GM12878 (cell line): Measurements from ENCODE around the gene HPSE2. TPM values are rescaled to one million over a fixed set of nuclear protein-coding genes. Genes with fewer than 3 reads are reported as not detected.

Source experiments
- ATAC-seq: fragments of 200-7000 bp; cut with Tn5 transposase; 3 replicates; pipeline ENCODE4 v1.9.1; 2020; ENCODE audit warnings: mild to moderate bottlenecking, moderate library complexity
- BruUV-seq: library from RNA; stranded (reverse); fragments of 400-500 nt; replicated peaks from 2 replicates; lab custom pipeline; 2021; lab: Mats Ljungman, UMichigan
- CTCF ChIA-PET: fragments of 300-600 bp; sonication (Branson Sonifier 250); formaldehyde crosslinking; extraction: SDS; loops from one replicate; lab custom pipeline; 2021; ENCODE audit warnings: inconsistent platforms; lab: Yijun Ruan, JAX
- POLR2A ChIA-PET: fragments of 350-600 bp; formaldehyde crosslinking; extraction: SDS; loops from one replicate; lab custom pipeline; 2021; ENCODE audit warnings: inconsistent platforms; lab: Charles Lee
- RAD21 ChIA-PET: fragments of 300-600 bp; sonication (Branson Sonifier 250); formaldehyde crosslinking; loops from one replicate; lab custom pipeline; 2023; ENCODE audit warnings: antibody characterized with exemption; ENCODE audit not compliant: unreplicated experiment; lab: Charles Lee
- SMC1A ChIA-PET: fragments of 300-600 bp; sonication (Branson Sonifier 250); formaldehyde crosslinking; loops from one replicate; lab custom pipeline; 2023; ENCODE audit not compliant: unreplicated experiment, uncharacterized antibody; lab: Charles Lee
- DNase-seq: peaks from one replicate; pipeline ENCODE4 v3.0.0-alpha.2; 2011; ENCODE audit warnings: low read depth, low spot score
- FAIRE-seq: peaks from 3 replicates; lab custom pipeline; 2011; peaks lifted over from hg19 to GRCh38; lab: Jason Lieb, UNC
- H2AFZ ChIP-seq: 2 replicates; pipeline ENCODE4 v1.6.0; 2011; ENCODE audit warnings: low read depth, low read length, control low read depth; ENCODE audit not compliant: control insufficient read depth
- H3K27ac ChIP-seq: 2 replicates; pipeline ENCODE4 v1.5.1; 2011; ENCODE audit warnings: control low read depth; ENCODE audit not compliant: control insufficient read depth, insufficient read depth
- H3K27me3 ChIP-seq, 2 experiments: replicated peaks in 1 of 2; 2 replicates each; pipeline versions ENCODE4 v1.6.0 to v1.6.1; 2011; ENCODE audit warnings: low read length in 1 of 2; ENCODE audit not compliant: control insufficient read depth in 2 of 2, insufficient read depth in 2 of 2
- H3K36me3 ChIP-seq, 2 experiments: 2 replicates each; pipeline ENCODE4 v1.5.1; 2011; ENCODE audit warnings: low read length in 1 of 2; ENCODE audit not compliant: control insufficient read depth in 2 of 2, insufficient read depth in 2 of 2
- H3K4me1 ChIP-seq: 2 replicates; pipeline ENCODE4 v1.6.1; 2011; ENCODE audit warnings: mild to moderate bottlenecking, low read length, moderate library complexity, mixed read lengths; ENCODE audit not compliant: control insufficient read depth, insufficient read depth
- H3K4me2 ChIP-seq: 2 replicates; pipeline ENCODE4 v1.6.0; 2011; ENCODE audit warnings: control low read depth; ENCODE audit not compliant: control insufficient read depth, insufficient read depth
- H3K4me3 ChIP-seq: fragments of 200-600 bp; sonication (generic); 2 replicates; pipeline ENCODE4 v1.5.1; 2016
- H3K79me2 ChIP-seq: 2 replicates; pipeline ENCODE4 v1.6.0; 2011; ENCODE audit warnings: low read length; ENCODE audit not compliant: control insufficient read depth, insufficient read depth
- H3K9ac ChIP-seq: 2 replicates; pipeline ENCODE4 v1.8.0; 2011; ENCODE audit warnings: low read length, control low read depth, mixed read lengths; ENCODE audit not compliant: control insufficient read depth, insufficient read depth
- H3K9me3 ChIP-seq: replicated peaks from 3 replicates; pipeline ENCODE4 v1.5.1; 2011; ENCODE audit warnings: mild to moderate bottlenecking, low read length; ENCODE audit not compliant: control insufficient read depth, insufficient read depth
- H4K20me1 ChIP-seq: 2 replicates; pipeline ENCODE4 v1.6.0; 2011; ENCODE audit not compliant: control insufficient read depth, insufficient read depth
- ATF2 ChIP-seq: IDR thresholded peaks from 2 replicates; pipeline ENCODE4 v1.6.1; 2012; ENCODE audit warnings: low read length, inconsistent platforms
- BMI1 ChIP-seq: fragments of 450-650 bp; IDR thresholded peaks from 2 replicates; pipeline ENCODE4 v1.6.1; 2016; ENCODE audit warnings: mild to moderate bottlenecking, moderate library complexity, borderline replicate concordance
- CREM ChIP-seq: IDR thresholded peaks from 2 replicates; pipeline ENCODE4 v1.6.1; 2014; ENCODE audit warnings: antibody characterized with exemption, low read depth
- ESRRA ChIP-seq: IDR thresholded peaks from 2 replicates; pipeline ENCODE4 v1.6.1; 2012; ENCODE audit warnings: mild to moderate bottlenecking, low read length, improper control_type of control experiment
- EZH2 ChIP-seq: IDR thresholded peaks from 2 replicates; pipeline ENCODE4 v1.6.1; 2012; ENCODE audit warnings: low read depth, mild to moderate bottlenecking, control low read depth, inconsistent platforms, low read length, borderline replicate concordance; ENCODE audit not compliant: control insufficient read depth
- FOXK2 ChIP-seq: fragments of 450-650 bp; IDR thresholded peaks from 2 replicates; pipeline ENCODE4 v1.6.1; 2017; ENCODE audit warnings: mild to moderate bottlenecking, moderate library complexity
- FOXM1 ChIP-seq: IDR thresholded peaks from 2 replicates; pipeline ENCODE4 v1.6.1; 2012; ENCODE audit warnings: low read depth, mild to moderate bottlenecking, inconsistent platforms, low read length, moderate library complexity
- GABPA ChIP-seq: IDR thresholded peaks from 2 replicates; pipeline ENCODE4 v1.6.1; 2014; ENCODE audit warnings: antibody characterized with exemption, low read depth, mild to moderate bottlenecking, inconsistent platforms
- HDAC6 ChIP-seq: fragments of 200-600 bp; sonication (generic); IDR thresholded peaks from one replicate; pipeline ENCODE4 v1.8.0; 2017; ENCODE audit warnings: antibody characterized with exemption; ENCODE audit not compliant: unreplicated experiment
- IRF4 ChIP-seq: IDR thresholded peaks from 2 replicates; pipeline ENCODE4 v1.6.1; 2011; ENCODE audit warnings: low read depth, low read length
- JUNB ChIP-seq: IDR thresholded peaks from 2 replicates; pipeline ENCODE4 v1.6.1; 2016; ENCODE audit warnings: antibody characterized with exemption, mild to moderate bottlenecking
- KDM1A ChIP-seq: fragments of 200-600 bp; sonication (generic); IDR thresholded peaks from 2 replicates; pipeline ENCODE4 v1.6.1; 2016; ENCODE audit warnings: borderline replicate concordance
- KLF5 ChIP-seq: fragments of 450-650 bp; IDR thresholded peaks from 2 replicates; pipeline ENCODE4 v1.6.1; 2014; ENCODE audit warnings: mild to moderate bottlenecking; ENCODE audit not compliant: partially characterized antibody
- MLLT1 ChIP-seq: fragments of 450-650 bp; IDR thresholded peaks from 2 replicates; pipeline ENCODE4 v1.6.1; 2016; ENCODE audit warnings: mild to moderate bottlenecking
- NFYA ChIP-seq: IDR thresholded peaks from 2 replicates; pipeline ENCODE4 v1.6.1; 2011; ENCODE audit warnings: low read depth, mild to moderate bottlenecking, low read length, improper control_type of control experiment, borderline replicate concordance
- RBBP5 ChIP-seq: fragments of 200-600 bp; sonication (generic); conservative IDR thresholded peaks from 2 replicates; pipeline ENCODE4 v1.6.1; 2016
- YY1 ChIP-seq: IDR thresholded peaks from 2 replicates; pipeline ENCODE4 v1.6.1; 2011; ENCODE audit warnings: low read depth, mild to moderate bottlenecking, low read length
- ZNF384 ChIP-seq: IDR thresholded peaks from 2 replicates; pipeline ENCODE4 v1.6.1; 2012; ENCODE audit warnings: low read depth, mild to moderate bottlenecking, low read length, improper control_type of control experiment, borderline replicate concordance
- WGBS: methylation state at CpG from one replicate; pipeline ENCODE4 v1.1.6; 2016; ENCODE audit warnings: low lambda C conversion rate; ENCODE audit not compliant: insufficient replicate concordance, insufficient coverage; ENCODE audit errors: missing lambda C conversion rate; 5-methylcytosine and 5-hydroxymethylcytosine counted together
- in situ Hi-C: fragments of 300-500 bp; cut with MboI; formaldehyde crosslinking; loops from 9 replicates; pipeline ENCODE4 v1.14.3; 2018; ENCODE audit warnings: mixed read lengths
- intact Hi-C: fragments of 100-400 bp; cut with micrococcal nuclease; formaldehyde crosslinking; loops from one replicate; pipeline ENCODE4 v1.14.2; 2022; ENCODE audit not compliant: unreplicated experiment
- polyA plus RNA-seq, 11 experiments: library from polyadenylated mRNA; depleted of rRNA in 4 of 11; unstranded in 6 of 11; stranded (reverse) in 5 of 11; fragments of >200 nt; fragmentation: Nextera tagmentation in 4 of 11; fragmentation: Illumina TruSeq in 1 of 11; extraction: Ambion mirVana in 4 of 11; extraction: Trizol in 1 of 11; gene quantifications; 1 replicate in 1 of 11; 2 replicates in 10 of 11; pipeline versions ENCODE4 v1.2.1 to v1.2.3, GENCODE V29; 2011 to 2016; ENCODE audit warnings: inconsistent platforms in 2 of 11, missing spikeins in 2 of 11, low read depth in 1 of 11
- total RNA-seq, 4 experiments: library from RNA; depleted of rRNA in 3 of 4; stranded (reverse); fragments of >200 nt in 3 of 4; fragmentation: Illumina TruSeq in 1 of 4; extraction: Trizol in 1 of 4; gene quantifications; 2 replicates each; pipeline versions ENCODE4 v1.2.1 to v1.2.3, GENCODE V29; 2013 to 2021

HPSE2 gene
- total and polyA plus RNA-seq, 10 of the 15 experiments (the other 5 are each of a cell fraction or from before 2014, with no cell fraction given): 0.06 TPM; not detected in 9

- H3K4me2 ChIP-seq: no peak overlapping the region
- no peak overlapping the region for H2AFZ ChIP-seq
- FAIRE-seq (no peak), ATAC-seq (no peak), DNase-seq (no peak)
- 0% methylated on average over 1 of the region's 1 CpG for WGBS
- ChIA-PET CTCF (no interaction called here), SMC1A (no interaction called here), RAD21 (no interaction called here), POLR2A (no interaction called here)
- no peak overlapping the region for H3K9ac ChIP-seq
- in situ Hi-C loops: no loop called here
- no peaks in the 10 kb centered on the region for H3K4me1 ChIP-seq
- H3K36me3 ChIP-seq: no peaks in the 10 kb centered on the region
- no peaks in the 10 kb centered on the region for H3K27me3 ChIP-seq
- BruUV-seq: no TSS peak
- H3K4me3 ChIP-seq: no peak overlapping the region
- H3K27ac ChIP-seq: no peak overlapping the region
- no peaks in the 10 kb centered on the region for H3K79me2 ChIP-seq
- no peaks in the 10 kb centered on the region for H4K20me1 ChIP-seq
- H3K9me3 ChIP-seq: no peaks in the 10 kb centered on the region
- intact Hi-C loops: no loop called here
- TF ChIP-seq CREM (no peak), RBBP5 (no peak), YY1 (no peak), FOXK2 (no peak), FOXM1 (no peak), IRF4 (no peak), KLF5 (no peak), ESRRA (no peak), HDAC6 (no peak), JUNB (no peak), ZNF384 (no peak), KDM1A (no peak), EZH2 (no peak), MLLT1 (no peak), GABPA (no peak), NFYA (no peak), ATF2 (no peak), BMI1 (no peak)
Observed at GRCh38 chr10:98916526-98917125, 319.0 kb downstream of the HPSE2 start.
